HG03378 (cell line): ENCODE measurements around the gene GDE1.

Experiments
- ATAC-seq: cut with Tn5 transposase; IDR thresholded peaks from one replicate; pipeline ENCODE4 v1.9.1; 2021; ENCODE audit warnings: mild to moderate bottlenecking, moderate library complexity; ENCODE audit not compliant: unreplicated experiment

The GDE1 gene

DNA sequence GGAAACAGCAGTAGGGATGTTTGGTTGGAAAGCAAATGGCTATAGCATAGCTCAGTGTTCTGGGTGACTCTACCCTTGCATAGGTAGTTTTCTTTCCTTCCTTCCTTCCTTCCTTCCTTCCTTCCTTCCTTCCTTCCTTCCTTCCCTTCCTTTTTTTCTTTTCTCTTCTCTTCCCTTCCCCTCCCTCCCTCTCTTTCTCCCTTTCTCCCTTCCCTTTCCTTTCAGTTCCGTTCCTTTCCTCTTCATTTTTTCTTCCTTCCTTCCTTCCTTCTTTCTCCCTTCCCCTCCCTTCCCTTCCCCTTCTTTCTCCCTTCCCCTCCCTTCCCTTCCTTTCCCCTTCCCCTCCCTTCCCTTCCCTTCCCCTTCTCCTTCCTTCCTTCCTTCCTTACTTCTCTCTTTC, 31.3 kb downstream of the GDE1 start:
- no peak for ATAC-seq

DNA sequence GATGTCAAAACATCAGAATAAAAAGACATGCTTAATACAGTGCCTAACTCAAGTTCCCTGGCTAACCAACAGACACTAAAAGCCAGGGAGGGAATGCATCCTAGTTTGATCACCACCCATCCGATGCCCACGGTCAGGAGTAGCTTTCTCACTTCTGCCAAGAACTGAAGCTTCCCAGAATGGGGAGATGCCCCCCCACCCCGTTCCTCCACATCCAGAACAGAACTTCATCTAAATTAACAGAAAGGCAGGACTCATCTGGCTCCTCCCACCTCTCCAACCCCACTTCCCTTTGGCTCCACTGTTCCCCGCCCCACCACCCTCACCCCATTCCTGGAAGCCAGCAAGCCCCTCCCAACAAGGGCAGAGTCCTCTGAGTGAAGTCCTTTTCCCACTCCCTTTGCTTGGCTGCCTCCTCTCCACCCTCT, 33.7 kb downstream of the GDE1 start:
- ATAC-seq: no peak

DNA sequence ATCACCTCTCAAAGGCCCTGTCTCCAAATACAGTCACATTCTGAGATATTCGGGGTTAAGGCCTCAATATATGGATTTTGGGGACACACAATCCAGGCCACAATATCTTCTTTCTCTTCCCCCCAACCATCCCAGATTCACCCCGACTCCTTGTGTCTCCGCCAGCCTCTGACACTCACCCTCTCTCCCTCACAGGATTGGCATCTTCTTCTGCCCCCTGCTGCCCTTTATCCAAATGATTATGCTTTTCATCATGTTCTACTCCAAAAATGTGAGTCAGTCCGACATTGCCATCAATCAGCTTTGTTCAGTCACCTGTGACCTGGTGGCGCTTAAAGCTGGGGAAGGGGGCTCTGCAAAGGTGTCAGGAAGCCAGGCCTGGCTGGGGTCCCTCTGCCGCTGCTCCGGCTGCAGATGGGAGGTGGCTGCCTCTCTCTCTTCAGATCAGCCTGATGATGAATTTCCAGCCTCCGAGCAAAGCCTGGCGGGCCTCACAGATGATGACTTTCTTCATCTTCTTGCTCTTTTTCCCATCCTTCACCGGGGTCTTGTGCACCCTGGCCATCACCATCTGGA, 35.1 kb downstream of the GDE1 start:
- ATAC-seq: no peak

DNA sequence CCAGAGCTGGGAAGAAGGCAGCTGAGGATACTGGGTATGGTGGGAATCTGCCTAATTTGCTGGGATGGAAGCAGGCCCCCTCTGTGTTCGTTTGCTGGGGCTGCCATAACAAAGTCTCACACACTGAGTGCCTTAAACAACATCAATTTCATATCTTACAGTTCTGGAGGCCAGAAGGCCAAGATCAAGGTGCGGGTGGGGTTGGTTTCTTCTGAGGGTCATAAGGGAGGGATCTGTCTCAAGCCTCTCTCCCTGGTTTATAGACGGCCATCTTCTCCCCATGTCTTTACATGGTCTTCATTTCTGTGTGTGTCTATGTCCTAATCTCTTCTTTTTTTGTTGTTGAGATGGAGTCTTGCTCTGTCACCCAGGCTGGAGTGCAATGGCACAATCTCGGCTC, 35.8 kb downstream of the GDE1 start:
- no peak for ATAC-seq

DNA sequence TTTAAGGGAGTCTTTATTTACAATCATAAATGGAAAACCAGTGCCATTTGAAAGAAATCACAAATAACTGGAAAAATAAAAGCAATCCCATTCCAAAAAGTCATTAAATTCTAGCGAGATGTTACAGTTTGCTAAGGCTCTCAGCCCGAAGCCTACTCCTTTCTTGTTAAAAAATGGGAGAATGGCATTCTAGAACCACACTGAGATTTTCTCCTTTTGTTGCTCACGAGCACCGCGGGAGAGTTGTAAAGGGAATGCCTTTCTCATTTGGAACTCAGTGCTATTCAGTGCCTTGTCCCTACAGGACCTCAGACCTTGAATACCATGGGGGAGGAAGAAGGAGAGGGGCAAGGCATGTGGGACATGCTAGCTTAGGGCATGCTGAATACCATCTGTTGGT, 36.3 kb downstream of the GDE1 start:
- no peak for ATAC-seq

DNA sequence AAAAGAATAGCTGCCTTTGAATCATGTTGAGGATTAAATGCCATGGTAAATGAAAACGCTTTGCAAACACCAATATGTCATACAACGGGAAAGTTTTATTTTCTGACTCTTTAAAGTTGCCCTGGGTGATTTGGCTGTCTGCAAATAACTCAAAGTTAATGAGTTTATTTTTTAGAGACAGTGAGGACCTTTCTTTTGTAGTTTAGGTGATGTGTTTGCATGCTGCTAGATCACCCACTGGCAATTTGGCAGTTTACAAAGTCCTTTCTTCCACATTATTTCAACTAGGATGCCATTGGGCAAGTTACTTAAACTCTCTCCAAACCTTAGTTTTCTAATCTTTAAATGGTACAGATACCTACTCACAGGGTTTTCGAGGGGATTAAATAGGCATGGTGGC, 37.8 kb downstream of the GDE1 start:
- no peak for ATAC-seq

DNA sequence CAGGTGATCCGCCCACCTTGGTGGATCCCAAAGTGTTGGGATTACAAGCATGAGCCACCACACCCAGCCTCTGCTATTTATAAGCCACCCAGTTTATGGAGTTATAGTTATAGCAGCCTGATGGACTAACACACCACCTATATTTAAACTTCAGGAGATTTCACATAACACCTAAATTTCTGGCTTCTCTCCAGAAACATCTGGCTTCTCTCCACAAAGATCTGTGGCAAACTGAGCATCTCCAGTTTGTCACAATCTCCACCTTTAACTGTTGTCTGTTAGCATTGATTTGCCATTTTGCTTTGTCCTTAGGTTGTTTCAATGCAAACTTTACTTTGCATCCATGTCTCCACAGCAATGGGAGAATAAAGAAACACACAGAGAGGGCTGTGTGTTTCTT, 39.6 kb downstream of the GDE1 start:
- no peak for ATAC-seq

DNA sequence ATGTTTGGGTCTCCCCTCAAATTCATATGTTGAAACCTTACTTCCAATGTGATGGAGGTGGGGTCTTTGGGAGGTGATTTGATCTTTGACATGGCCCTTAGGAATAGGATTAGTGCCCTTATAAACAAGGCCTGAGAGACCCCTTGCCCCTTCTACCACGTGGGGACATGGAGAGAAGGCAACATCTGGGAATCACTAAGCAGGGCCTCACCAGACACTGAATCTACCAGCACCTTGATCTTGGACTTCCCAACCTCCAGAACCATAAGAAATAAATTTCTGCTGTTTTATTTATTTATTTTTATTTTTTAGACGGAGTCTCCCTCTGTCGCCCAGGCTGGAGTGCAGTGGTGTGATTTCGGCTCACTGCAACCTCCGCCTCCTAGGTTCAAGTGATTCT, 40.1 kb downstream of the GDE1 start:
- no peak for ATAC-seq

DNA sequence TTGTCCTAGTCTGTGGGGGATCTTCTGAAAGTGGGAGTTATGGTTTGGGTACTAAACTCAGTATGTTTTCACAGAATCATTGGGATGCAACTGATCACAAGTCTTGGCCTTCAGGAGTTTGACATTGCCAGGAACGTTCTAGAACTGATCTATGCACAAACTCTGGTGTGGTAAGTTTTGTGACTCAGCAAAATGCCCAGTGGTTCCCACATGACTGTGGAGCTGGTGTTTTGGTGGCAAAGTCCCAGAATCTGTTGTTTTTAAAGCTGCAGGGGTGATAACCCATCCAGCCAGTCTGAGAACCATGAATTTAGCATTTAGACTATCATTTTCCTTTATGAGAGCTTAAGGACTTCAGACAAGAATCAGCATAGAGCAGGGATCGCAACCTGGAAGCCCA, 40.6 kb downstream of the GDE1 start:
- no peak for ATAC-seq

DNA sequence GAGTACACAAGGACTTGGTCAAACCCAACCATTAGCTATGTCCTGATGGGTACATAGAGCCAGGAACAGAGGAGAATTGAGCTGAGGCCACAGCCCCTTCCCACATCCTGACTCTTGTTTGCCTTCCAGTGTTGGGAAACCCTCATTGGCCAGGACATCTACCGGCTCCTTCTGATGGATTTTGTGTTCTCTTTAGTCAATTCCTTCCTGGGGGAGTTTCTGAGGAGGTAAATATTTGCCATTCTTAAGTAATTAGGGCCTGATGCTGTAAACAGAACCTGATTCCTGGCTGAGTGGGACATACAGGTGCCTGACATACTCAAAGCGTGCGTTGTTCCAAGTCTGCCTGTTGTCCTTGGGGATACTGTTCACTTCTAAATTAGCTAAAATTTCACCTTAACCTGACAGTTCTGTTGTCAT, 42.6 kb downstream of the GDE1 start:
- ATAC-seq: no peak

DNA sequence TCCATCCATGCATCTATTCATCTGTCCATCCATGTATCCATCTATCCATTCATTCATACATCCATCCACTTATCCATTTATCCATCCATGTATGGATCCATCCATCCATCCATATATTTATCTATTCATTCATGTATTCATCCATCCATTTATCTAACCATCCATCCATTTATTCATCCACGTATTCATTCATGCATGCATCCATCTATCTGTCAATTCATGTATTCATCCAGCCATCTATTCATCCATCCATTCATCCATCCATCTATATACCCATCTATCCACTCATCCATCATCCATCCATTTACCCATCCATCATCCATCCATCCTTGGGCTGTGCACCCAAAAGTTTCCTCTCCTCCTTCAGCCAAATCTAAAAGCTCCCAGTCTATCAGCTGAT, 43.4 kb downstream of the GDE1 start:
- ATAC-seq: no peak

DNA sequence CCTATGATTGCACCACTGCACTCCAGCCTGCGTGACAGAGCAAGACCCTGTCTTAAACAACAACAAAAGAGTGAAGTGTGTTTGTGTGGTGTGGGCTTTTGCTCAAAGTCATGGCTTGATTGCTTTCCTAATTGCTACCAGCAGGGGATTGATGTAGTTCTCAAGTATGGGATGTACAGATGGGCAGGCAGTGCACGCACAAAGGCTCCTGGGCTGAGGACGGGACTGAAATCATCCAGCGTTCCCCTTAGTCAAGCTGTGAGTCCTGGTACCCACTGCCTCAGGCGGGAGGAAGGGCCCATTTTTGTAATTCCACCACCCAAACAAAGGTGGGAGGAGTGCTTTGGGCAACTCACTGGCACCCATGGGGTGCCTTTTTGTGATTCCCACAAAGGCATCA, 47.3 kb downstream of the GDE1 start:
- no peak for ATAC-seq

DNA sequence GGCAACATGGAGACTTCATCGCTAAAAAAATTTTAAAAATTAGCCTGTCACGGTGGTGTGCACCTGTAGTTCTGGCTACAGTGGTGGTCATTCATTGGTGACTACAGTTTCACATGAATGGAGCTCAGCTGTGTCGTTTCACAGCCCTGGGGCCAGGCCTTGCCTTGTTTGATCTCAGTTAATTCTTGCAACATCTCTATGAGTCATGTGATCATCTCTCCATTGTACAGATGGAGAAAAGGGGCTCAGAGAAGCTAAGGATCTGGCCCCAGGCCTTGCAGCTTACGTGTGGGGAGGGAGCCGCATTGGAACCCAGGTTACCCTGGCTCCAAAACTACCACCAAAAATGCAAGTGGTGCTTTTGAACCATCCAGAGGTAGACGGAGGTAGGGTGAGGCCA, 49.4 kb downstream of the GDE1 start:
- ATAC-seq: no peak

DNA sequence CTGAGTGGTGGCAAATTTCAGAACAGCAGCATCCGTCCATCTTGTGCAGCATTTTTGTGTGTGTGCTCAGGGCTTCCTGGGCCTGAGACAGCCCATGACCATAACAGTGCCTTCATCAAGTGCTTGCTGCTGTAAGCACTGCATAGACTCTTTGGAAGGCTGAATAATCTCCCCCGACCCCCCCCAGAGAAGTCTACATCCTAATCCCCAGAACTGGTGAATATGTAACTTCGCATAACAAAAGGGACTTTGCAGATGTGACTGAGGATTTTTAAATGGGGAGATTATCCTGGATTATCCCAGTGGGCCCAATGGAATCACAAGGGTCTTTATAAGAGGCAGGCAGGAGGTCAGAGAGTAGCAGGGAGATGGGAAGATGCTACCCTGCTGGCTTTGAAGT, 53.6 kb downstream of the GDE1 start:
- ATAC-seq: no peak

DNA sequence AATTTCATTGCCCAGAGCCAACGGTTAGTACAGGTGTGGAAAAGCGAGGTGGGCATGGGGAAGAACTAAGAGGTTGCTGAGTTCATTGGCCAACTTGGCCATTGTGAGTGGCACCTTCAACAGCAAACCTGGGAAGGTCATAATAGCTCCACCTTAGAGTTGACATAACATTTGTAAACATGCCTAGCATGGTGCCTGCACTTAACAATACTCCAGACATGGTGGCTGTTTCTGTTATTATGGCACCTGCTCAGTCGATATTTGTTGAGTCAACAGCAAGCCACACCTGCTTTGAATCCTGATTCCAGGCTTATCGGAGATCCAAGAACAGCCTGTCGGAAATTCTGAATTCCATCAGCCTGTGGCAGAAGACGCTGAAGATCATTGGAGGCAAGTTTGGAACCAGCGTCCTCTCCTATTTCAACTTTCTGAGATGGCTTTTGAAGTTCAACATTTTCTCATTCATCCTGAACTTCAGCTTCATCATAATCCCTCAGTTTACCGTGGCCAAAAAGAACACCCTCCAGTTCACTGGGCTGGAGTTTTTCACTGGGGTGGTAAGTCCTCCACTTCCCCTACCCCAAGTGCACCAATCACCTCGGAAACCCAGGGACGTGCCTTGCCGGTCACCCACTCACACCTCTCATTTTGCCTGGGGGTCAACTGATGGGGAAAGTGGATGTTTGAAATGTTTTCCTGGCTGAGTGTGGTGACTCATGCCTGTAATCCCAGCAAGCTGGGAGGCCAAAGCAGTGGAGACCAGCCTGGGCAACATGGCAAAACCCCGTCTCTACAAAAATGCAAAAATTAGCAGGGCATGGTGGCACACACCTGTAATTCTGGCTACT, 58.2 kb downstream of the GDE1 start:
- ATAC-seq: no peak

DNA sequence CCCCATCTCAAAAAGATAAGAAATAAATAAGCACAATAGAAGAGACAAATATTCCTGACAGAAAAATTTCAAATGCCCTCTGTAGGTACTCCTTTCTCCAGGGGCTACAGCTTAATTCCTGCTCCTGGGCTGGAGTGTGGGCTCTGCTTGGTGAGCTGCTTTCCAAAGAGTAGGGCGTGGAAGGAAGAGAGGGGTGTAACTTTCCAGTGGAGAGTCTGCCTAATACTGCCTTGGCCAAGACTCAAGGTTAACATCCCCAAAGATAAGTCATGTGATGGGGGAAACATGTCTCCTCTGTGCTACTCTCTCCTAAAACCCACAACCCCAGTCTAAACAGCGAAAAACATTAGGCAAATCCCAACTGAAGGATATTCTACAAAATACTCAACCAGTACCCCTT, 61.5 kb downstream of the GDE1 start:
- ATAC-seq: no peak

DNA sequence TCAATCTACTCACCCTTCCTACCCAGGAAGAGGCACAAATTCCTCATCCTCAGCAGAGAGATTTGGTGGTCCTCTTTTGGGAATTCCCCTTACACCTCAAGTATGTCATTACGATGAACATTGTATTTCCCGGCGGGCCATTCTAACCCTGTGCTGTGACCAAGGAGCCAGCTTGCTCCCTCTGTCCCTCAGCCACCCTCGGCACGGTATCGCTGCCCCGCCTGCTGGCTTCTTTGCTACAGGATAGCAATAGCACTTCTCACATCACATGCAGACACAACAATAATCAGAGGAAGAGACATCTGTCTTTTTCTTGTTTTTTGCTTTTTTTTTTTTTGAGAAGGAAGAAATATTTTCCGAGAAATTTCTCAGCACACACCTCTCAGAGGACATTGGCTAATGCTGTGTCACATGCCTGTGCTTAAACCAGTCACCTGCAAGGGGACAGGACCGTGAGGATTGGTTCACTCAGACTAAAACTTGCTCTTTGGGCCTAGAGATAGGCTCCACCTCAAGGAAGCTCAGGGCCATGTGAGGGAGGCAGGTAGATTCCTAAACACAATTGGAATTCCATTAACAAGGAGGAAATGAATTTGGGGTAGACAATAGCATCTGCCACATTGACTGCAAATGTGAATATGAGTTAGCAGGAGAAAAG, 63.0 kb downstream of the GDE1 start:
- no peak for ATAC-seq
